CD1c-positive myeloid dendritic cell (primary cell): ENCODE measurements around the gene CELF5.
A peak's percentile ranks its signal among the peaks of the same experiment; 100 is the strongest.

Experiments used
- DNase-seq: peaks from one replicate; pipeline ENCODE4 v3.0.0-alpha.2; 2016; ENCODE audit errors: extremely low spot score

CELF5 gene

DNA sequence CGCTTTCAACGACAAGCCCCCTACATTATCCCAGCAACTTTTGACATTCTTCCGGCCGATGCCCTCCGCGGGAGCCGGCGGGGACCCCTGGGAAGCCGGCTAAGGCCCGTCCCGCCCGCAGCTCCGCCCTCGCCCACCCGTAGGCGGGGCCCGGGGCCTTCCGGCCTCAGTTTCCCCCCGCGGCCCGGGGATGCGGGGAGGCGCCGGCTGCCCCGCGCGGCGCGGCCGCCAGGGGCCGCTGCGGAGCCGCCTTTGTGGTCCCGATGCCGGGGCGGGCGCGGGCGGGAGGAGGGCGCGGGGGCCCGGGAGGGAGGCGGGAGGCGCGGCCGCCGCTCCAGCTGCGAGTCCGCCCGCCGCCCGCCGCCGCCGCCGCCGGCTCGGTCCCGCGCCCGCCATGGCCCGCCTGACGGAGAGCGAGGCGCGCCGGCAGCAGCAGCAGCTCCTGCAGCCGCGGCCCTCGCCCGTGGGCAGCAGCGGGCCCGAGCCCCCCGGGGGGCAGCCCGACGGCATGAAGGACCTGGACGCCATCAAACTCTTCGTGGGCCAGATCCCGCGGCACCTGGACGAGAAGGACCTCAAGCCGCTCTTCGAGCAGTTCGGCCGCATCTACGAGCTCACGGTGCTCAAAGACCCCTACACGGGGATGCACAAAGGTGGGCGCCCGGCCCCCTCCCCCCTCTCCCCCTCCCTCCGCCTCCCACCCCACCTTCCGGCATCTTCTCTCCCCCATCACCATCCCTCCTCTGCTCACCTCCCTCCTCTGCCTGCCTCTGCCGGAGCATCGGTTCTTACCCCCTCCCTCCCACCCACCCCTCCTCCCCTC, at the start of gene CELF5:
Gene CELF5 (plus strand): TSS at position 316 of the 823 bp plus-strand sequence. CDS start 79 bp downstream, at position 395.
- DNase-seq: peak; percentile 61

DNA sequence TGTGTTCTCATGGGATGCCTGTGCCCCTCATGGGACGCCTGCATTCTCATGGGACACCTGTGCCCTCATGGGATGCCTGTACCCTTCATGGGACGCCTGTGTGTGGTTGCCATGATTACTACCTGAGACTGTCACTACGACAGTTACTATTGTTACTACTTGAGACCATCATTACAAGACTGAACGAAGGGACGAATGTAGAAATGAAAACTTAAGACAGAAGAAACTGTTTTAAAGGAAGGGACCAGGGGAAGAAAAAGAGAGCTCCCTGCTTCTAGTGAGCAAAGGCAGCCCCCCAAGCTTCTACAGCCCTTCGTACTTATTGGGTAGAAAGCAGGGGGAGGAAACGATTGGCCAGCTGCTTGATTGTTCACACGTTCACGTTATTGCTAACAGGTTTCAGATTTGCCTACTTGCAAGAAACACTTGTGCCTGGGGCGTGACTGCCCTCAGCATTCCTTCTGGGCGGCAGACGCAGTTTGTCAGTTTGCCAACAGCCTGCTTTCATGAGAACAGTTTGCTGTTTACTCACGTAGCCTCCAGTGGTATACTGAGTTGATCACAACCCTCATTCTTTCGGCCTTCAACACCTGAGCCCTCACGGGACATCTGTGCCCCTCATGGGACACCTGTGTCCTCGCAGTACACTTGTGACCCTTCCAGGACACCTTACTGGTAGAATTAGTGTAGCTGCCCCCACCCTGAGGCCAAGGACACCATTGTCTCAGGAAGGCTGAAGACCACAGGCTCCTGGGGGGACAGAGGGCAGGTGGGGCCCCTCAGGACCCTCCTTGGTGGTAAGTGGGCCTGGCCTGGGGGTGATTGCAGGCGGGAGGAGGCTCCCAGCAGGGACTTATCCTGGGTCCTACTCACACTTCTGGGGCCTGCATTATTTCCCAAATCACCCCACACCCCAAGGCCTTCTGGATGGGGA, 48.4 kb upstream of the CELF5 start:
- DNase-seq: no peak

DNA sequence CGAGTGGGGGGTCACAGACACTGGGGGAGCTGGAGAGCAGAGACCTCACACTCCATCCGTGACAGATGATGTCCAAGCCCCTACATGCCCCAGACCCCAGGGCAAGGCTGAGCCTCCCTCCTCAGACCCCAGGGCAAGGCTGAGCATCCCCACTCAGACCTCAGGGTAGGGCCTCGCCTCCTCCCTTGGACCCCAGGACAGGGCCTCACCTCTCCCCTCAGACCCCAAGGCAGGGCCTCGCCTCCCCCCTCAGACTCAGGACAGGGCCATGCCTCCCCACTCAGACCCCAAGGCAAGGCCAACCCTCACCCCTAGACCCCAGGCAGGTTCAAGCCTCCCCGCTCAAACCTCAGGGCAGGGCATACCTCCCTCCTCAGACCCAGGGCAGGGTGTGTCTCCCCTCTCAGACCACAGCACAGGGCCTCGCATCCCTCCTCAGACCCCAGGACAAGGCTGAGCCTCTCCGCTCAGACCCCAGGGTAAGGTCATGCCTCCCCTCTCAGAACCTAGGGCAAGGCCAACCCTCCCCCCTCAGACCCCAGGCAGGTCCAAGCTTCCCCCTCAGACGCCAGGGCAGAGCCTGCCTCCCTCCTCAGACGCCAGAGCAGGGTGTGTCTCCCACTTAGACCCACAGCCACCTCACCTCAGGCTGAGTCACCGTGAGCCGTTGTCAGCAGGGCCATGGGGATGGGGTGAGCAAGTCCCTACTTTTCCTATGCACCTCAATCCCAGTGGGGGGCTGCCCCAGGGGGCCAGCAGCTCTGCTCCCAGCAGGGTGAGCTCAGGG, 47.6 kb upstream of the CELF5 start:
- DNase-seq: peak; percentile 40

DNA sequence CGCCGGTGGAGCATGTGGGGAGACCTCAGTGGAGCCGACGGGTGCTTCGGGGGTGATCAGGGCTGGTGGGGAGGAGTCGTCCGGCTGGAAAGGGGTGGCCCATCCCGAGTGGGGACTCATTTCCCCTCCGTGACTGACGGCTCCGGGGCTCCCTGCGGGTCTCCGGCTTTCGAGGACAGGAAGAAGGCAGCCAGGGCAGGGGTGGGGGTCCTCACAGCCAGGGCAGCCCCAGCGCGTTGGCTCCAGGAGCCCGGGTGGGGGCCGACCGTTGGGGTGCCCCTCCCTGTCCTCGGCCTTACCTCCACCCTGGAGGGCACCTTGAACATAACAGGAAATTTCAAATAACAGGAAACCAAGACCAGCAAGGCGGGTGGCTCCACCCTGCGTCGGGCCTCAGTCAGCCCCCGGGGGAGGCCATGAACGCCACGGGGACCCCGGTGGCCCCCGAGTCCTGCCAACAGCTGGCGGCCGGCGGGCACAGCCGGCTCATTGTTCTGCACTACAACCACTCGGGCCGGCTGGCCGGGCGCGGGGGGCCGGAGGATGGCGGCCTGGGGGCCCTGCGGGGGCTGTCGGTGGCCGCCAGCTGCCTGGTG, 46.0 kb upstream of the CELF5 start, which contains the start of gene S1PR4:
Gene S1PR4 (plus strand): TSS at position 393 of the 596 bp plus-strand sequence. CDS start 24 bp downstream, at position 417.
- peak; percentile 55 for DNase-seq

DNA sequence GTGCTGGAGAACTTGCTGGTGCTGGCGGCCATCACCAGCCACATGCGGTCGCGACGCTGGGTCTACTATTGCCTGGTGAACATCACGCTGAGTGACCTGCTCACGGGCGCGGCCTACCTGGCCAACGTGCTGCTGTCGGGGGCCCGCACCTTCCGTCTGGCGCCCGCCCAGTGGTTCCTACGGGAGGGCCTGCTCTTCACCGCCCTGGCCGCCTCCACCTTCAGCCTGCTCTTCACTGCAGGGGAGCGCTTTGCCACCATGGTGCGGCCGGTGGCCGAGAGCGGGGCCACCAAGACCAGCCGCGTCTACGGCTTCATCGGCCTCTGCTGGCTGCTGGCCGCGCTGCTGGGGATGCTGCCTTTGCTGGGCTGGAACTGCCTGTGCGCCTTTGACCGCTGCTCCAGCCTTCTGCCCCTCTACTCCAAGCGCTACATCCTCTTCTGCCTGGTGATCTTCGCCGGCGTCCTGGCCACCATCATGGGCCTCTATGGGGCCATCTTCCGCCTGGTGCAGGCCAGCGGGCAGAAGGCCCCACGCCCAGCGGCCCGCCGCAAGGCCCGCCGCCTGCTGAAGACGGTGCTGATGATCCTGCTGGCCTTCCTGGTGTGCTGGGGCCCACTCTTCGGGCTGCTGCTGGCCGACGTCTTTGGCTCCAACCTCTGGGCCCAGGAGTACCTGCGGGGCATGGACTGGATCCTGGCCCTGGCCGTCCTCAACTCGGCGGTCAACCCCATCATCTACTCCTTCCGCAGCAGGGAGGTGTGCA, 45.3 kb upstream of the CELF5 start:
- DNase-seq: peak; percentile 55

DNA sequence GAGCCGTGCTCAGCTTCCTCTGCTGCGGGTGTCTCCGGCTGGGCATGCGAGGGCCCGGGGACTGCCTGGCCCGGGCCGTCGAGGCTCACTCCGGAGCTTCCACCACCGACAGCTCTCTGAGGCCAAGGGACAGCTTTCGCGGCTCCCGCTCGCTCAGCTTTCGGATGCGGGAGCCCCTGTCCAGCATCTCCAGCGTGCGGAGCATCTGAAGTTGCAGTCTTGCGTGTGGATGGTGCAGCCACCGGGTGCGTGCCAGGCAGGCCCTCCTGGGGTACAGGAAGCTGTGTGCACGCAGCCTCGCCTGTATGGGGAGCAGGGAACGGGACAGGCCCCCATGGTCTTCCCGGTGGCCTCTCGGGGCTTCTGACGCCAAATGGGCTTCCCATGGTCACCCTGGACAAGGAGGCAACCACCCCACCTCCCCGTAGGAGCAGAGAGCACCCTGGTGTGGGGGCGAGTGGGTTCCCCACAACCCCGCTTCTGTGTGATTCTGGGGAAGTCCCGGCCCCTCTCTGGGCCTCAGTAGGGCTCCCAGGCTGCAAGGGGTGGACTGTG, 44.6 kb upstream of the CELF5 start:
- DNase-seq: peak; percentile 44

DNA sequence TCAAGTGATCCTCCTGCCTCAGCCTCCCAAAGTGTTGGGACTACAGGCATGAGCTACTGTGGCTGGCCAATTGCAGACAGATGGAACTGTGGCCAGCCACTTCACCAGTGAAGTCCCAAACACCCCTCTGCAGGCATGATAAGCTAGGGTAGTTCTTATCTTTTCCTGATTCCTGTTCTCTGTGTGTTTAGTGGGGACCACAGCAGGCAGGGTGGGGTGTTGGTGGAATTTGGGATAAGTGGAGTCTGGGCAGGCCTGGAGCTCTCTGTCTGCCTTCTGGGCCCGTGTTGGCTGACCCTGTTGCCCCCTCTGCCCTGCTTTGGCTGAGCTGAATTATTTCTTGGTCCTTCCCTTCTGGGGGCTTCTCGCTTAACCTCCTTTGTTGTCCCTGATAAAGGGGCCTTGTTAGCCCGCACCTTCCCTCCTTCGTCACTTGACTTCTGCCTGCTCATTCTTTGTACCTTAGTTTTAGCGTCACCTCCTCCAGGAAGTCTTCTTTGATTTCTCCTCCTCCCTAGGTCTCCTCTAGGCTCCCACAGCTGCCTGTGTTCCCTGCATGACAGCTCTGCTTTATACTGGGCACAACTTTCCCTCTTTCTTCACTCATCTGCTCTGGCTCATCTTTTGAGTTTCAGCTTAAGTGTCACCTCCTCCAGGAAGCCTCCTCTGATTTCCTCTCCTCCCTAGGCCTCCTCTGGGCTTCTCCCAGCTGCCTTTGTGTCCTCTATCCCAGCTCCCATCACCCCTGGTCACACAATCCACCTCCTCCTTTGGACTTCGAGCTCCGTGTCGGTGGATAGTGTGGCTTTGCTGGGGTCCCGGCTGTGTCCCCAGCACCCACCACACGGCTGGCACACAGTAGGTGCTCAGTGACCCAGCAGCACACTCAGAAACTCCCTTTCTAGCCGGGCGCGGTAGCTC, 40.5 kb upstream of the CELF5 start:
- DNase-seq: no peak

DNA sequence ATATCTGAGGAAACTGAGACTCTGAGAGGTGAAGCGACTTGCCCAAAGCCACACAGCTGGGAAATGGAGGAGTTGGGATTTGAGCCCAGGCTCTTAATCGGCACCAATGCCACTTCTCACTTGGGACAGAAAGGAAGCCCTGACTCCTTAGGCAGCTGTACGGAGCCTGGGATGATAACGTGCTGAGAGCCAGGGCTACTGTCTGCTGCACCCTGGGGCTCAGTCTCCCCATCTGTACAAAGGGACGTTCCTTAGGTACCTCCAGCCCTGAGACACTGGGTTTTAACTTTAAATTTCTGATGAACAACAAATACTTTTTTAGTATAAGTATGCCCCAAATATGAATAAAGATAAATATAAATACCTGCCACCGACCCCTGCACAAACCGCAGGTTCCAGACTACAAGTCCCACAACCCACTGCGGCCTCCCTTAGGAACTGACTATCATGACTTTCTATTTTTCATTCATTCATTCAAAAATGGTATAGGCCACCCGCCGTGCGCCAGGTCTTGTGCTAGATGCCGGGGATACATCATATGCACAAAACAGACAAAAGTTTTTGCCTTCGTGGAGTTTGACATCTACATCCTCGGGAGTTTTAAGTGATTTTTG, 39.5 kb upstream of the CELF5 start:
- no peak for DNase-seq

DNA sequence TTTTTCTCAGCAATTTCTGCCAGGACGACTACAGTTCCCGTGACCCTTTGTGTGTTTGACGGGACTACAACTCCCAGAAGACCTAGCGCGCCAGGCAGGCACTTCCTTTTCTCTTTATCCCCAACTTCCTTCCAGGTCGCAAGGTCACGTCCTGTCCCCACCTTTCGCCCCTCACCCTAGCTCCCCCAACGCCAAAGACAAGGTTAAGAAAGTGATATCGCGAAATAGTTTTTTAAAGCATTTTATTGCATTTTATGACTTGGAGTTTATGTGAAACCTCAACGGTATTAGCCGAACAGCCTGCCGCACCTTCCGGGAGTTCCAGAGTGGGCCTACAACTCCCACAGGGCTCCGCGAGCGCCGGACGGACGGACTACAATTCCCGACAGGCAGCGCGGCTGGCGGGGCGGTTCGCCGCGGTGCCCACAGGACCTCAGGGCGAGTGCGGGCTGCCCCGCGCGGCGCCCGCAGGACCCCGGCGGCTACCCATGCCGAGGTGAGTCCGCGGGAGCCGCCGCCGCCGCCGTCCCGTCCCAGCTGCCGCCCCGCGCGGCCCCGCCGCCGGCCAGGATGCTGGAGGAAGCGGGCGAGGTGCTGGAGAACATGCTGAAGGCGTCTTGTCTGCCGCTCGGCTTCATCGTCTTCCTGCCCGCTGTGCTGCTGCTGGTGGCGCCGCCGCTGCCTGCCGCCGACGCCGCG, 38.9 kb upstream of the CELF5 start, which contains the start of gene NCLN:
Gene NCLN (plus strand): TSS at position 470 of the 699 bp plus-strand sequence. CDS start 101 bp downstream, at position 571.
- DNase-seq: peak; percentile 96

DNA sequence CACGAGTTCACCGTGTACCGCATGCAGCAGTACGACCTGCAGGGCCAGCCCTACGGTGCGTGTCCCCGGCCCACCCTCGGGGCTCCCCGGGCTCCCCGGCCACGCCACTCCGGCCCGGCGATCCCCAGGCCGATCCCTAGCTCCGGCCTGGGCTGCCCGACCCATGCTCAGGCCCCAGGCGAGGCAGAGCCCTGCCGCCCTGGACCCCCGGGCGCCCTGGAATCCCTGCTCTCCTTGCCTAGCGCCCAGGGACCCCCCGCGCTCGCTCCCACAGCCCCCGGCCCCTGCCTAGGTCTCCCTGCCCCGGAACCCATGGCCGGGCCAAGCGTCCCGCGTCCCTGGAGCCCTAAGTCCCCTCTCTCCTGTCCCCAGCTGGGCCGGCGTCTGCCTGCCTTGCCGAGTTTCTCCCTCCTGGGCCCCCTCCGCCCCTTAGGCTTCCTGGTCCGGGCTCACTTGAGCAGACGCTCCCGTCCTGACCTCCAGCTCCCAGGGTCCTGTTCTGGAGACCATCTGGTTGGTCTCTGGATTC, 38.2 kb upstream of the CELF5 start:
- DNase-seq: no peak

DNA sequence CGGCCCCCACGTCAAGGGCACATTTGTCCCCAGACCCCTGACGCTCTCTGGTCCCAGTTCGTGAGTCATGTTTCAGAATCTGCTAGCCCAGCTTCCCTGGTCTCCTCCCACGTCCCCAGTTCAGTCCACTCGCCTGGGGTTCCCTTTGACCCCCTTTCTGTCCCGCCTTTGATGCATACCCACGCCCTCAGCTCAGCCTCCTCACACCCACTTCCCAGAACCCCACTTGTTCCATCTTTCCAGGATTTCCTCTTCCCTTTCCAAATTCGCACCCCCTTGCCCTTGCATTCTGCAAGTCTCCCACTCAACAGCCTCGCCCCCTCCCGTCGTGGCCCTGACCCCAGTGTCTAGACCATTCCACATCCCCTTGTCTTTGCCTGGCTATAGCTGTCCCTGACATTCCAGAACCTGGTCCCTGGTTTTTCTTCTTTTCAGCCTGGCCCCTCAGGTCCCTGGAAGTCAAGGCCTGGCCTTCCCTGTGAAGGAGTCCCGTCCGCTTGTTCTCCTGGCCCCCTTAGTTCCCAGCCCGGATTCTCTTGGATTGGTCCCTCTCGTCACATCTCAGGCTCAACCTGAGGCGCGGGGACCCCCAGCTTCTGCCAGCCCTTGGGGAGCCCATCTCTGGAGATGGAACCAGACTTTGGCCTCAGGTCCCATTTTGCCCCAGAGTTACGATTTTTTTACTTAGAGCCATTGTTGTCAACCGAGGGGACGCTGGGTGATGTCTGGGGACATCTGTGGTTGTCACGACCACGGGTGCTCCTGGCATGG, 37.4 kb upstream of the CELF5 start:
- peak; percentile 62 for DNase-seq

DNA sequence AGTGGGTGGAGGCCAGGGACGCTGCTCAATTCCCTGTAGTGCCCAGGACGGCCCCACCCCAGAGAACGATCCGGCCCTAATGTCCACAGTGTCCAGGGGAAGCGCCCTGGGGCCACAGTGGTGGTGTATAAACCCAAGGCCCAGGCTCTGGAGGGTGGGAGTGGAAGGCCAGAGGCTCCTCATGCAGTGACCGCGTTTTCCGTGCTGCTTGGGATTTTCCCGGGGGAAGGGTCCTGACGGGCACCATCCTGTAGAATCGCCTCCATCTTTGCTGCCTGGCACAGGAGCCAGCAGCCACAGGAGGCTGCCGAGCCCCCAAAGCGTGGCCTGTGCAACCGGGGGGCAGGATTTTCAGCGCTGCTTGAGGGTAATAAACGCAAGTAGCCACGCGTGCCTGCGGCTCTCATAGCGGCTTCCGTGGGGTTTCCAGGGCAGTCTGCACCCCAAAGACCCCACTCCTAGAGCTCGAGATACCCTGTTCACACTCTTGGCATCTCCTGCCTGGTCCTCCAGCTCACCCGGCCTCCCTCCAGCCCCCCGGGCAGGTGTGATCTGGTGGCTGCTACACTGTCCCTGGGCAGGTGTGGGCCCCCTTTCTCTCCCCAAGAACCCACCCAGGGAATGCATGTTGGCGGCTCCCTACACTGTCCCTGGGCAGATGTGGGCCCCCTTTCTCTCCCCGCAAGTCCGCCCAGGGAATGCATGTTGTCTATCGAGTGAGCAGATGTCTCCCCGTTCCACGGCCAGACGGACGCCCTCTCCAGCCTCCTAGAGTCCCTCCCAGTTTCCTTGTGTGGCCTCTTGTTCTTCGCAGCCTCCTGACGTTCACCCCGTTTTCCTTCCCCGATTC, 36.6 kb upstream of the CELF5 start:
- DNase-seq: no peak

DNA sequence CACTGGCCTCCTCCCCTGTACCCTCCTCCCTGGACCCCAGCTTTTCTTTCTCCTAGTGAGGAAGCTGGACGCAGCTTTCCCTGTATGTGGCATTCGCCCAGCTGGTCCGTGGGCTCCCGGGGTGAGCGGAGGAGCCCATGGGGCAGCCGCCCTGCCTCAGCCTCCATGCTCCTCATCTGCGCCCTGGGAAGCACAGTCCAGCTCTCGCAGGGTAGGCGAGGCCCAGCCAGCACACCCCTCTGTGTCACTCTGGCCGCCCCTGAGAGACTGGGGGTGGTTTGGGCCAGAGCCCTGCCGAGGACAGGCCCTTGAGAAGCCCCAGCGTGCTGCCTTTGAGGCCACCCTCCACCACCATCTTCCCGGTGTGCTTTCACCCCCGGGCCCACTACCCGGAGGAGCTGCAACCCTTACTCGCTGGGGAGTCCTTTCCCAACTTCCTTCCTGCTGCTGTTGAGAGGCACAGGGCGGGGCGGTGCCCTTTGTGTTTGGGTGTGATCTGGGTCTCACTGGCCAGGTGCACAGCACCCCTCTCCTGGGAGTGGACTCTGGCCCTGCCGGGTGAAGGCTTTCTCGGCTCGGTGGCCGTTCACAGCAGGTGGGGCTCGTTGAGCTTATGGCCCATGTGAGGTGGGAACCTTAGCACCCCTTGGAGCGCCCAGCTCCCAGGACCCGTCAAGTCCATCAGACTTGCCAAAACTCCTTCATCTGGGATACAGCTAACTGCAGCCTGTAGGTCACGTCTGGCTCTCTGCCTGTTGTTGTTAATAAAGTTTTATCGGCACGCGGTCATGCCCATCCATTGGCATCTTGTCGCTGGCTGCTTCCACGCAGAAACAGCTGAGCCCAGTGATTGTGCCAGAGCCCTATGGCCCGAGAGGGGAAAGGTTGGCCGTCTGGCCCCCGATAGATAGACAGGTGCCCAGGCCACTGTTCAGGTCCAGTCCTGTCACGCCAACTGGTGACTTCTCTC, 35.5 kb upstream of the CELF5 start:
- DNase-seq: no peak

DNA sequence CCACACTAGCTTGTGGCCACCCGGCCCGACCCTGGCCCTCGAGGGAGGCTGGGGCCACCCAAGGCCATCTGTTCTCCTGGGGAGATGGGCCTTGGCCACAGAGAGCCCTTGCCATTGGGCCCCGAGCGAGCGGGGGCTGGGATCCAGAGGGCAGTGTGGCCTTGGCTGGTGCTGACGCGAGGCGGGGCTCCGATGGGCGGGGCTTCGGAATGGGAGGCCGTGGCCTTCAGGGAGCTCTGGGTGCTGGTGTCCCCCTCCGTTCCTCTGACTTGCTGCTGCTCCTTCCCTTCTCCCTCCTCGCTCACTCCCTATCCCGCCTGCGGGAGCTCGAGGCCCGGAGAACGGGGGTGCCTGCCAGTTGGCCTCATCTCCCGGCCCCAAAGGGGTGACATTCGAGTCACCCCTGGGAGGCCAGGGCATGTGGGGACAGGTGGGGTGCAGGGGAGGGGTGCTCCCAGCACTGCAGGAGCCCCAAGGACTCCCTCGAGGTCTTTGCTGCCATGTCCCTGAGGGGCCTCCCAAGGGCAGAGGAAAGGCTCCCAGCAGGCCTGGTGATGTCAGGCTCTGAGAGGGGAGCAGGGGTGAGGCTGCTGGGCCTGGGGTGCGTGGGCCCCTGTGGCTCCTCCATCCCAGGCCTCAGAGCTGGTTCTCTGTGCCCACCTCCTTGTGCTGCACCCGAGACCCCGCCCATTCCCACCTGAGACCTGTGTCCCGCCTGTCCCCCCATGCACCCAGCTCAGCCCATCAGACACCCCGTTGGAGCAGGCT, 34.6 kb upstream of the CELF5 start:
- no peak for DNase-seq
